ENCODE measurements around the gene SARM1. TPM values are rescaled to one million over a fixed set of nuclear protein-coding genes. Genes with fewer than 3 reads are reported as not detected.

Gene SARM1
- polyA plus RNA-seq, 2 donors: 3.0 to 4.4 TPM

DNA sequence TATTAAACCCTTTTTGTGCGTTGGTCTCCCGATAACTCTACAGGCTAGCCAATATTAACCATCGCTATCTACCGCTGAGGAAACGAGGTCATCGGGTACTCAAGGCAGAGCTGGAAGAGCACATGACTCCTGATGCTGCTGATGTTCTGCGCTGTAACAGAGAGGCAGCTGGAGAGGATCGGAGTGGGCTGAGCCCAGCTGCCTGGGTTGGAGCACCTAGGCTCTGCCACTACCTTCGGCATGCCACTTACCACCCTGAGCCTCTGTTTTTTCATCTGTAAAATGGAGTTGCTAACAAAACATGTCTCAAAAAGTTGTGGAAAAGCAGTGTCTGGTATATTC, 35.0 kb downstream of the SARM1 start:
- Histone ChIP-seq H3K27me3 (ENCODE audit: control insufficient read depth in 1 of 2, insufficient read depth in 2 of 2, low read length in 2 of 2) (no peaks in the 10 kb centered on the region), H3K9me3 (ENCODE audit: control insufficient read depth in 2 of 2, insufficient read depth in 1 of 2, low read depth in 1 of 2, low read length in 1 of 2) (no peaks in the 10 kb centered on the region), H3K36me3 (ENCODE audit: control insufficient read depth in 2 of 2, insufficient read depth in 2 of 2, low read length in 1 of 2) (no peaks in the 10 kb centered on the region), H3K4me1 (ENCODE audit: control insufficient read depth in 2 of 2, insufficient read depth in 2 of 2, low read length in 1 of 2) (peaks cover 0 to 10% of the 10 kb centered on the region in 2 donors), H3K4me3 (ENCODE audit: low read depth in 1 of 2, low read length in 2 of 2) (peak overlapping the region; percentile 61 to 70), H3K27ac (ENCODE audit: low read depth in 2 of 2, low read length in 1 of 2) (no peak overlapping the region)
- 22 to 33% methylated on average over 9 of the region's 9 CpGs for WGBS, 2 donors

DNA sequence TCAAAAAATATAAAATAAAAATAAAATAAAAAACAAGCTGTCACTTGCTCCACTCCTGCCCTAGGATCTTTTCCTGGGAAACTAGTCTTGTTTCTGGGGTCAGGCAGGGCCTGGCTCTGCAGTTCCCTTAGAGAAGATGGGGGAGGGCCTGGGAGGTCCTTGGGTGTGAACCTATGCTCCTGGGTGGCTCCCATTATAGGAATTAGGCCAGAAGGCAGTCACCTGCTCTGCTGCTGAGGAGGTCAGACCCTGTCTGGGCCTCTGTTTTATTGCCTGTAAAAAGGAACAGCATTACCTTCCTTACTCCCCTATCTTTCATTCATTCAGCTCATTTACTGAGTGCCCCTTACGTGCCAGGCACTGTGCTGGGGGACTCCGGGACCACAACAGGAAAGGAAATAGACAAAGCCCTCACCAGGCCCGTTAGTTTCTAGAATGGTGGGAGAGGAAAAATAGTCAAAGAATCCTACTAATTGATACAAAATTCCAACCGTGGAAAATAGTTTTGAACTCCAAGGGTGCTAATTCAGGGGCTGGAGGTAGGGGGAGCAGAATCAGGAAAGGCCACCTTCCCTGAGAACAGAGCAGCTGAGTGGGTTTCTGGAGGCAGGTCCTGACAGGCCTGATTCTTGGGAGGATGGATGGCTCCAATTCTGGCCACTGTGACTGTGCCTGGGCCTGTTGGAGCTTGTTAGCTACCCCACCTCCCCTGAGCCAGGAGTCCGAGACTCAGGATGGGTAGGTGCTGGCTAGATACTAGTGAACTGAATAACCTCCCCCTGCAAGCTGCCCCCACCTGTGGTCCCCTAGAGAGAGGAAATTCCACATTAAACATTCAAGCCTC, 35.9 kb downstream of the SARM1 start:
- H3K9me3 ChIP-seq (ENCODE audit: control insufficient read depth in 2 of 2, insufficient read depth in 1 of 2, low read depth in 1 of 2, low read length in 1 of 2): no peaks in the 10 kb centered on the region
- H3K4me1 ChIP-seq (ENCODE audit: control insufficient read depth in 2 of 2, insufficient read depth in 2 of 2, low read length in 1 of 2): peaks cover 0 to 10% of the 10 kb centered on the region in 2 donors
- no peak overlapping the region for H3K27ac ChIP-seq (ENCODE audit: low read depth in 2 of 2, low read length in 1 of 2)
- no peaks in the 10 kb centered on the region for H3K36me3 ChIP-seq (ENCODE audit: control insufficient read depth in 2 of 2, insufficient read depth in 2 of 2, low read length in 1 of 2)
- H3K27me3 ChIP-seq (ENCODE audit: control insufficient read depth in 1 of 2, insufficient read depth in 2 of 2, low read length in 2 of 2): no peaks in the 10 kb centered on the region
- WGBS, 2 donors: 63 to 68% methylated on average over 5 of the region's 5 CpGs
- H3K4me3 ChIP-seq (ENCODE audit: low read depth in 1 of 2, low read length in 2 of 2): no peak overlapping the region

DNA sequence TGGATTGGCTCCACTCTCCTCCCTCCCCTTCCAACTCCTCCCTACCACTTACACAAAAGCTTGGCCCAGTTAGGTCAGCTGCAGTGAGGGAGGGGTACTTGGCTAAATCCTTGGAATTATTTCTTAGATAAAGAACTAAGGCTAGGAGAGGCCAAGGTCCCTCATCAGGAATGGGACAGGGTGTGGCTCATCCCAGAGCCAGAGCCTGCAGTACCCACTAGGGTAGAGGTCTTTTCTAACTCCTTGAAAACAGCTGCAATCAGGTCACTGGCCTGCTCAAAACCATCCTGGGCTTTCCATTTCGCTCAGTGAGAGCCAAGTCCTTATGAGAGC, 36.4 kb downstream of the SARM1 start:
- no peaks in the 10 kb centered on the region for H3K9me3 ChIP-seq (ENCODE audit: control insufficient read depth in 2 of 2, insufficient read depth in 1 of 2, low read depth in 1 of 2, low read length in 1 of 2)
- no peak overlapping the region for H3K4me3 ChIP-seq (ENCODE audit: low read depth in 1 of 2, low read length in 2 of 2)
- no peaks in the 10 kb centered on the region for H3K36me3 ChIP-seq (ENCODE audit: control insufficient read depth in 2 of 2, insufficient read depth in 2 of 2, low read length in 1 of 2)
- 67 to 83% methylated on average over 1 of the region's 1 CpG for WGBS, 2 donors
- no peak overlapping the region for H3K27ac ChIP-seq (ENCODE audit: low read depth in 2 of 2, low read length in 1 of 2)
- peaks cover 0 to 10% of the 10 kb centered on the region in 2 donors for H3K4me1 ChIP-seq (ENCODE audit: control insufficient read depth in 2 of 2, insufficient read depth in 2 of 2, low read length in 1 of 2)
- no peaks in the 10 kb centered on the region for H3K27me3 ChIP-seq (ENCODE audit: control insufficient read depth in 1 of 2, insufficient read depth in 2 of 2, low read length in 2 of 2)

DNA sequence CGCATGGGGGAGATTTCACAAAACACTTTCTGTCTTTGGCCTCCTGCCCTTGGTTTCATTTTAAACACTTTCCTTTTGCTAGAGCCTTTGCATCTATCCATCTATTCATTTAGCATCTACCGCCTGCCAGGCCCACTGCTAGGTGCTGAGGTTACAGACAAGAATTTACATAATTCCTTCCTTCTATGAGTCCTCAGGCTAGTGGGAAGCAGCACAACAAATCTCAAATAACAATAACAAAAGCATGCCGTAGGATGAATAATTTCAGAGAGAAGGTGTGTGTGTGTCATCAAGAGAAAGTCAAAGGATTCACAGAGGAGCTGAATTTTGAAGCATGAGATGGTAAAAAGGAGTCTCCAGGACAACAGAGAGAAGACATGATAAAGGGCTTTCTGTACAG, 40.6 kb downstream of the SARM1 start:
- no peak overlapping the region for H3K27ac ChIP-seq (ENCODE audit: low read depth in 2 of 2, low read length in 1 of 2)
- no peaks in the 10 kb centered on the region for H3K27me3 ChIP-seq (ENCODE audit: control insufficient read depth in 1 of 2, insufficient read depth in 2 of 2, low read length in 2 of 2)
- no peaks in the 10 kb centered on the region for H3K36me3 ChIP-seq (ENCODE audit: control insufficient read depth in 2 of 2, insufficient read depth in 2 of 2, low read length in 1 of 2)
- H3K4me3 ChIP-seq (ENCODE audit: low read depth in 1 of 2, low read length in 2 of 2): no peak overlapping the region
- no peaks in the 10 kb centered on the region for H3K9me3 ChIP-seq (ENCODE audit: control insufficient read depth in 2 of 2, insufficient read depth in 1 of 2, low read depth in 1 of 2, low read length in 1 of 2)
- WGBS, 2 donors: 65 to 79% methylated on average over 3 of the region's 3 CpGs
- no peaks in the 10 kb centered on the region for H3K4me1 ChIP-seq (ENCODE audit: control insufficient read depth in 2 of 2, insufficient read depth in 2 of 2, low read length in 1 of 2)

DNA sequence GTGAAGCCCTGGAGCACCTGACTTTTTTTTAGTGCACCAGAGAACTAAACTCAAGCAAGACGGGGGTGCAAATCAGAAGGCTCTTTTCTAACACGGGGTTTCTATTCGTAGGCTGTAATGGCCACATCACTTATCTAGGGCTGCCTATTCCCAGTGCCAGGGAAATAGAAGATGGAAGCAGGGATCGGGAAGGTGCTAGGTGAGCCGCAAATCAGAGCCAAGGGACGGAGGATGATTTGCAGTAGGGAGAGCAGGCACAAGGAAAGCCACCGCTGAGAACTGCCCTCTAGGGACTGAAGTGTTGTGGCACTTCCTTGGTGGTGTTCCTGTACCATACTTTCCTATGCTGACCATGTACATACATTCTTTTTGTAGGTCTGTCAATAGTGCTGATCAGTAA, 42.3 kb downstream of the SARM1 start:
- Histone ChIP-seq H3K27ac (ENCODE audit: low read depth in 2 of 2, low read length in 1 of 2) (no peak overlapping the region), H3K9me3 (ENCODE audit: control insufficient read depth in 2 of 2, insufficient read depth in 1 of 2, low read depth in 1 of 2, low read length in 1 of 2) (no peaks in the 10 kb centered on the region), H3K4me3 (ENCODE audit: low read depth in 1 of 2, low read length in 2 of 2) (no peak overlapping the region), H3K27me3 (ENCODE audit: control insufficient read depth in 1 of 2, insufficient read depth in 2 of 2, low read length in 2 of 2) (no peaks in the 10 kb centered on the region), H3K4me1 (ENCODE audit: control insufficient read depth in 2 of 2, insufficient read depth in 2 of 2, low read length in 1 of 2) (no peaks in the 10 kb centered on the region), H3K36me3 (ENCODE audit: control insufficient read depth in 2 of 2, insufficient read depth in 2 of 2, low read length in 1 of 2) (no peaks in the 10 kb centered on the region)
- 65 to 68% methylated on average over 7 of the region's 7 CpGs for WGBS, 2 donors

DNA sequence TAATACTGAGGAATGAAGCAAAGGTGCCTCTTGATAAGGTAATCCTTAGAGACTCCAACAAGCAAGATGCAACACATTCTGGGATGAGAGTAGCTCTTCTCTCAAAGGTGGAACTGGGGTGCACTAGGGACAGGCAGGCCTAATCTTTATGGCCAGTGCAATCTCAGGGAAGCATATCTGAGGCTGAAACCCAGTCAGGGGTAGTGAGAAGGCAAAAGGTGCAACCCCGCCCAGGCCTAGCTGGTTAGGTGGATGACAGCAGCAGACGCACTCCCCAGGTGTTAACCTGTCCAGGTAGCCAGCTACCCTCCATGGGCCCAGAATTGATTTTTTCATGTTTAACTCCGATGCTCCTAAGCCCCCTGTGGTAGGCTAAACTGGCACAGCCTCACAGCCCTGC, 44.4 kb downstream of the SARM1 start:
- no peak overlapping the region for H3K4me3 ChIP-seq (ENCODE audit: low read depth in 1 of 2, low read length in 2 of 2)
- WGBS, 2 donors: 81 to 94% methylated on average over 3 of the region's 3 CpGs
- H3K27ac ChIP-seq (ENCODE audit: low read depth in 2 of 2, low read length in 1 of 2): no peak overlapping the region
- H3K27me3 ChIP-seq (ENCODE audit: control insufficient read depth in 1 of 2, insufficient read depth in 2 of 2, low read length in 2 of 2): no peaks in the 10 kb centered on the region
- H3K36me3 ChIP-seq (ENCODE audit: control insufficient read depth in 2 of 2, insufficient read depth in 2 of 2, low read length in 1 of 2): no peaks in the 10 kb centered on the region
- no peaks in the 10 kb centered on the region for H3K9me3 ChIP-seq (ENCODE audit: control insufficient read depth in 2 of 2, insufficient read depth in 1 of 2, low read depth in 1 of 2, low read length in 1 of 2)
- H3K4me1 ChIP-seq (ENCODE audit: control insufficient read depth in 2 of 2, insufficient read depth in 2 of 2, low read length in 1 of 2): no peaks in the 10 kb centered on the region

DNA sequence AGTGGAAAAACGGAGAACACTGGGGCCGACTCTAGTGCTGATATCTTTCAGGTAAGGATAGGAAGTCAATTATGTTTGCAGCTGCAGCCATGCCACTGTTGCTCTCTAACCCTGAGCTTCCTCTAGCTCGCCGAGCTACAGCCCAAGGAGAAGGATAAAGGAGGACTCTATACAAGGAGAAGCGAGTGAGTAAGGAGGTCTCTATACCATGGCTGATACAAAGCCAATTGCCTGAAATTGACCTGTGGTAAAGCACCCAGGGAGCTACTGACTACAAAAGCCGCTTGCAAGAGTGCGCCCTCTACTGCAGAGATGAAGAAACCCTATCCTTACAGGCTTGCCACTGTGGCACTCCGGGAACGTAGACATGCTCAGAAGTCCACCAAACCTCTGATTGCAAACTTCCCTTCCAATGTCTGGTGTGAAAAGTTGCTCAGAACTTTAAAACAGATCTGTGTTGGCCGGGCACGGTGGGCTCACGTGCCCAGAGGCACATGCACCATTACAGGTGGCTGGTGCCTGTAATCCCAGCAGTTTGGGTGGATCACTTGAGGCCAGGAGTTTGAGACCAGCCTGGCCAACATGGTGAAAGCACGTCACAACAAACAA, 45.3 kb downstream of the SARM1 start:
- no peaks in the 10 kb centered on the region for H3K4me1 ChIP-seq (ENCODE audit: control insufficient read depth in 2 of 2, insufficient read depth in 2 of 2, low read length in 1 of 2)
- 21 to 22% methylated on average over 13 of the region's 13 CpGs for WGBS, 2 donors

DNA sequence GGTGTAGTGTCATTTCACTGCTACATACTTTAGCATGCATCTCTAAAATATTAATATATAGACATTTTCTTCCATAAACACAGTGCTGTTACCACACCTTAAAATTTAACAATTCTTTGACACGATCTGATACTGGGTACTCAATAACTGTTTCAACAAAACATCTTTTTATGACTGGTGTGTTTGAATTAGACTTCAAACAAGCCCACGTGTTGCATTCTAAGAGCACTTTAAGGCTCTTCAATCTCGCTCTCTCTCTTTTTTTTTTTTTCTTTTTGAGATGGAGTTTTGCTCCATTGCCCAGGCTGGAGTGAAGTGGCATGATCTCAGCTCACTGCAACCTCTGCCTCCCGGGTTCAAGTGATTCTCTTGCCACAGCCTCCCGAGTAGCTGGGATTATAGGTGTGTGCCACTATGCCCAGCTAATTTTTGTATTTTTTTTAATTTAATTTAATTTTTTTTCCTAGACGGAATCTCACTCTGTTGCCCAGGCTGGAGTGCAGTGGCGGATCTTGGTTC, 50.4 kb downstream of the SARM1 start:
- WGBS, 2 donors: 70 to 73% methylated on average over 7 of the region's 7 CpGs
- no peak overlapping the region for H3K4me3 ChIP-seq (ENCODE audit: low read depth in 1 of 2, low read length in 2 of 2)

More for the DNA sequence above, 45.3 kb downstream of the SARM1 start:
- Histone ChIP-seq H3K36me3 (ENCODE audit: control insufficient read depth in 2 of 2, insufficient read depth in 2 of 2, low read length in 1 of 2) (no peaks in the 10 kb centered on the region), H3K4me3 (ENCODE audit: low read depth in 1 of 2, low read length in 2 of 2) (no peak overlapping the region), H3K27me3 (ENCODE audit: control insufficient read depth in 1 of 2, insufficient read depth in 2 of 2, low read length in 2 of 2) (no peaks in the 10 kb centered on the region), H3K27ac (ENCODE audit: low read depth in 2 of 2, low read length in 1 of 2) (no peak overlapping the region), H3K9me3 (ENCODE audit: control insufficient read depth in 2 of 2, insufficient read depth in 1 of 2, low read depth in 1 of 2, low read length in 1 of 2) (no peaks in the 10 kb centered on the region)

DNA sequence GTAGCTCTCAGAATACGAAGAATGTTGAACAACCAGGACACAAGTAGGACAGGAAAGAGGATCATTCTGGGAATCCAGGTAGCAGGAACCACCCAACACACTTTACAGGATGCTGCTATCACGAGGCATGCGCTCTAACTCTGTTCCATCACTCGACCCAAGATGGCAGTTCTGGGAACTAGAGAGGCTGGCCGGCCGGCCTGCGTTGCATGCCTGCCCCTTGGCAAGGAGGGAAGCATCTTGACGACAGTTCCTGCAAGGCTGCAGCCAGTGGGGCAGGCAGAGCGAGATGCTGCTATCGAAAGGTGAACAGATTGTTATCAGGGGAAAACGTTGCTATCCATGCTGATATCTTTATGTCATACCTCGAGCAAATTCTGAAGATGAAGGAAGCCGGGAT, 53.7 kb downstream of the SARM1 start:
- WGBS, 2 donors: 86% methylated on average over 13 of the region's 13 CpGs
- Histone ChIP-seq H3K36me3 (ENCODE audit: control insufficient read depth in 2 of 2, insufficient read depth in 2 of 2, low read length in 1 of 2) (no peaks in the 10 kb centered on the region), H3K4me1 (ENCODE audit: control insufficient read depth in 2 of 2, insufficient read depth in 2 of 2, low read length in 1 of 2) (no peaks in the 10 kb centered on the region), H3K27ac (ENCODE audit: low read depth in 2 of 2, low read length in 1 of 2) (no peak overlapping the region), H3K4me3 (ENCODE audit: low read depth in 1 of 2, low read length in 2 of 2) (no peak overlapping the region), H3K27me3 (ENCODE audit: control insufficient read depth in 1 of 2, insufficient read depth in 2 of 2, low read length in 2 of 2) (no peaks in the 10 kb centered on the region), H3K9me3 (ENCODE audit: control insufficient read depth in 2 of 2, insufficient read depth in 1 of 2, low read depth in 1 of 2, low read length in 1 of 2) (no peaks in the 10 kb centered on the region)

More for the DNA sequence above, 50.4 kb downstream of the SARM1 start:
- no peak overlapping the region for H3K27ac ChIP-seq (ENCODE audit: low read depth in 2 of 2, low read length in 1 of 2)
- H3K4me1 ChIP-seq (ENCODE audit: control insufficient read depth in 2 of 2, insufficient read depth in 2 of 2, low read length in 1 of 2): no peaks in the 10 kb centered on the region
- no peaks in the 10 kb centered on the region for H3K9me3 ChIP-seq (ENCODE audit: control insufficient read depth in 2 of 2, insufficient read depth in 1 of 2, low read depth in 1 of 2, low read length in 1 of 2)
- no peaks in the 10 kb centered on the region for H3K27me3 ChIP-seq (ENCODE audit: control insufficient read depth in 1 of 2, insufficient read depth in 2 of 2, low read length in 2 of 2)
- H3K36me3 ChIP-seq (ENCODE audit: control insufficient read depth in 2 of 2, insufficient read depth in 2 of 2, low read length in 1 of 2): no peaks in the 10 kb centered on the region

DNA sequence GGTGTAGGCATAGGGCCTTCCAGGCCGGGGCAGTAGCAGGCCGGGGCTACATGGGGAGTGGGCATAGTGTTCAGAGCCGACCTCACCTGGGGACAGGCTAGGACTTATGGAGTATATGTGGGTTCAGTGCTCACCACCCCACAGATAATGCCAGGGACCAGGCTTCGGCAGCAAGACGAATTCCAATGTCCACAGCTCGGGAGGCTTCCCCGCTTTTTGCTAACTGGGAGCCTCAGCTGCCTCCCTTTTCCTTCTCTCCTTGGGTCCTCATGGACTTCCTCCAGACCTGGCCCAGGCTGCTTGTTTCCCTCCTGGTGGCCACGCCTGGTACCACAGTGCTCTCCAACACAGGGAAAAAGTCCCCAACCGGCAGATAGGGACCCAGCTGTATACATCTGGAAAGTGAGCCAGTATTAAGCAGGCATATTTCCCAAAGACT, 54.6 kb downstream of the SARM1 start:
- H3K27ac ChIP-seq (ENCODE audit: low read depth in 2 of 2, low read length in 1 of 2): no peak overlapping the region
- H3K9me3 ChIP-seq (ENCODE audit: control insufficient read depth in 2 of 2, insufficient read depth in 1 of 2, low read depth in 1 of 2, low read length in 1 of 2): no peaks in the 10 kb centered on the region
- no peaks in the 10 kb centered on the region for H3K4me1 ChIP-seq (ENCODE audit: control insufficient read depth in 2 of 2, insufficient read depth in 2 of 2, low read length in 1 of 2)
- no peaks in the 10 kb centered on the region for H3K27me3 ChIP-seq (ENCODE audit: control insufficient read depth in 1 of 2, insufficient read depth in 2 of 2, low read length in 2 of 2)
- no peaks in the 10 kb centered on the region for H3K36me3 ChIP-seq (ENCODE audit: control insufficient read depth in 2 of 2, insufficient read depth in 2 of 2, low read length in 1 of 2)
- WGBS, 2 donors: 80 to 87% methylated on average over 7 to 9 of the region's 9 CpGs
- H3K4me3 ChIP-seq (ENCODE audit: low read depth in 1 of 2, low read length in 2 of 2): no peak overlapping the region
